ENCODE measurements around the gene DHRSX.

GRCh38 chrX:2478546-2479419 is 22.0 kb downstream of the DHRSX start:
- no peak for TF ChIP-seq POLR2A (IDR thresholded peaks at IDR 0.05)
- TF ChIP-seq CTCF (IDR thresholded peaks at IDR 0.05): no peak

All from upper lobe of left lung (tissue), 4 donors.